Measurements from ENCODE around the gene CDC42EP4. TPM values are rescaled to one million over a fixed set of nuclear protein-coding genes. Genes with fewer than 3 reads are reported as not detected.

The CDC42EP4 gene
- total RNA-seq (ENCODE audit: unreplicated experiment) = 22.9 TPM
- long read RNA-seq, transcript CDC42EP4-201 (2 exons, 3,272 nt) = major isoform, 6 of 9 reads
- long read RNA-seq, partial matches to known transcripts = 0 of 9 reads
- long read RNA-seq, other reads (novel, unspliced or antisense) = 2 of 9 reads

- H3K4me3 Mint-ChIP-seq (ENCODE audit: unreplicated experiment) = peak within 1 kb of the TSS; percentile 93
- peaks cover 20% of the 10 kb centered on the region for H3K4me1 Mint-ChIP-seq (ENCODE audit: unreplicated experiment)
- H3K27ac Mint-ChIP-seq (ENCODE audit: unreplicated experiment) = peak within 1 kb of the TSS; percentile 78
- H3K36me3 Mint-ChIP-seq (ENCODE audit: low read depth, unreplicated experiment) = no peaks in the 10 kb centered on the region
- peak; percentile 93 for DNase-seq (ENCODE audit: low spot score)
- no peak for TF ChIP-seq CTCF (IDR thresholded peaks at IDR 0.05; ENCODE audit: unreplicated experiment)
- H3K9me3 Mint-ChIP-seq (ENCODE audit: unreplicated experiment) = no peaks in the 10 kb centered on the region
- H3K27me3 Mint-ChIP-seq (ENCODE audit: unreplicated experiment) = peaks cover 12% of the 10 kb centered on the region
Measured at GRCh38 chr17:73311781-73312641, at the start of gene CDC42EP4. Gene CDC42EP4, minus strand, starts transcription at chr17:73312001. Its CDS starts 25,501 bp downstream, at chr17:73286500.

- Mint-ChIP-seq H3K4me1 (ENCODE audit: unreplicated experiment) (peaks cover 32% of the 10 kb centered on the region), H3K9me3 (ENCODE audit: unreplicated experiment) (no peaks in the 10 kb centered on the region), H3K4me3 (ENCODE audit: unreplicated experiment) (no peak overlapping the region), H3K36me3 (ENCODE audit: low read depth, unreplicated experiment) (no peaks in the 10 kb centered on the region), H3K27ac (ENCODE audit: unreplicated experiment) (no peak overlapping the region), H3K27me3 (ENCODE audit: unreplicated experiment) (peaks cover 2% of the 10 kb centered on the region)
- TF ChIP-seq CTCF (IDR thresholded peaks at IDR 0.05; ENCODE audit: unreplicated experiment) = no peak
- peak; percentile 20 for DNase-seq (ENCODE audit: low spot score)
Measured at GRCh38 chr17:73360961-73361761, 49.4 kb upstream of the CDC42EP4 start.

- no peak overlapping the region for H3K27ac Mint-ChIP-seq (ENCODE audit: unreplicated experiment)
- DNase-seq (ENCODE audit: low spot score) = no peak
Measured at GRCh38 chr17:73359987-73360410, 48.2 kb upstream of the CDC42EP4 start.

GRCh38 chr17:73359352-73359751, 47.6 kb upstream of the CDC42EP4 start:
- DNase-seq (ENCODE audit: low spot score) = no peak
- no peaks in the 10 kb centered on the region for H3K9me3 Mint-ChIP-seq (ENCODE audit: unreplicated experiment)
- H3K27ac Mint-ChIP-seq (ENCODE audit: unreplicated experiment) = no peak overlapping the region
- peaks cover 19% of the 10 kb centered on the region for H3K4me1 Mint-ChIP-seq (ENCODE audit: unreplicated experiment)
- peaks cover 2% of the 10 kb centered on the region for H3K27me3 Mint-ChIP-seq (ENCODE audit: unreplicated experiment)
- no peak for TF ChIP-seq CTCF (IDR thresholded peaks at IDR 0.05; ENCODE audit: unreplicated experiment)
- no peaks in the 10 kb centered on the region for H3K36me3 Mint-ChIP-seq (ENCODE audit: low read depth, unreplicated experiment)
- no peak overlapping the region for H3K4me3 Mint-ChIP-seq (ENCODE audit: unreplicated experiment)

More at GRCh38 chr17:73359987-73360410, 48.2 kb upstream of the CDC42EP4 start:
- no peak for TF ChIP-seq CTCF (IDR thresholded peaks at IDR 0.05; ENCODE audit: unreplicated experiment)
- H3K4me3 Mint-ChIP-seq (ENCODE audit: unreplicated experiment) = no peak overlapping the region
- peaks cover 21% of the 10 kb centered on the region for H3K4me1 Mint-ChIP-seq (ENCODE audit: unreplicated experiment)
- peaks cover 2% of the 10 kb centered on the region for H3K27me3 Mint-ChIP-seq (ENCODE audit: unreplicated experiment)
- no peaks in the 10 kb centered on the region for H3K36me3 Mint-ChIP-seq (ENCODE audit: low read depth, unreplicated experiment)
- no peaks in the 10 kb centered on the region for H3K9me3 Mint-ChIP-seq (ENCODE audit: unreplicated experiment)
